AG20443 (cell line): Measurements from ENCODE around the gene RIPK4.

ENCODE experiments used
- DNase-seq: peaks from one replicate; pipeline ENCODE4 v3.0.0; 2012; ENCODE audit warnings: low spot score, mixed read lengths

RIPK4 gene

GRCh38 chr21:41691205-41692184 is 75.4 kb downstream of the RIPK4 start:
- no peak for DNase-seq
